Suprapubic skin (tissue), 4 donors: Measurements from ENCODE around the gene RAP2B.

Source experiments
- EP300 ChIP-seq: sonication (generic); formaldehyde crosslinking; IDR thresholded peaks from one replicate; pipeline ENCODE4 v1.6.1; 2017; ENCODE audit warnings: antibody characterized with exemption
- POLR2AphosphoS5 ChIP-seq, 3 donors: sonication (generic); formaldehyde crosslinking; IDR thresholded peaks; one replicate each; pipeline ENCODE4 v1.6.1; 2017; ENCODE audit warnings: antibody characterized with exemption in 3 of 3
- TF ChIP-seq, protein P1 (sequence below), 2 donors: fragments of 200-600 bp in 1 of 2; fragments of 450-650 bp in 1 of 2; sonication (generic) in 1 of 2; IDR thresholded peaks; one replicate each; pipeline ENCODE4 v1.5.1; 2016 to 2019; ENCODE audit warnings: antibody characterized with exemption in 2 of 2, mild to moderate bottlenecking in 1 of 2, moderate library complexity in 1 of 2

DNA sequence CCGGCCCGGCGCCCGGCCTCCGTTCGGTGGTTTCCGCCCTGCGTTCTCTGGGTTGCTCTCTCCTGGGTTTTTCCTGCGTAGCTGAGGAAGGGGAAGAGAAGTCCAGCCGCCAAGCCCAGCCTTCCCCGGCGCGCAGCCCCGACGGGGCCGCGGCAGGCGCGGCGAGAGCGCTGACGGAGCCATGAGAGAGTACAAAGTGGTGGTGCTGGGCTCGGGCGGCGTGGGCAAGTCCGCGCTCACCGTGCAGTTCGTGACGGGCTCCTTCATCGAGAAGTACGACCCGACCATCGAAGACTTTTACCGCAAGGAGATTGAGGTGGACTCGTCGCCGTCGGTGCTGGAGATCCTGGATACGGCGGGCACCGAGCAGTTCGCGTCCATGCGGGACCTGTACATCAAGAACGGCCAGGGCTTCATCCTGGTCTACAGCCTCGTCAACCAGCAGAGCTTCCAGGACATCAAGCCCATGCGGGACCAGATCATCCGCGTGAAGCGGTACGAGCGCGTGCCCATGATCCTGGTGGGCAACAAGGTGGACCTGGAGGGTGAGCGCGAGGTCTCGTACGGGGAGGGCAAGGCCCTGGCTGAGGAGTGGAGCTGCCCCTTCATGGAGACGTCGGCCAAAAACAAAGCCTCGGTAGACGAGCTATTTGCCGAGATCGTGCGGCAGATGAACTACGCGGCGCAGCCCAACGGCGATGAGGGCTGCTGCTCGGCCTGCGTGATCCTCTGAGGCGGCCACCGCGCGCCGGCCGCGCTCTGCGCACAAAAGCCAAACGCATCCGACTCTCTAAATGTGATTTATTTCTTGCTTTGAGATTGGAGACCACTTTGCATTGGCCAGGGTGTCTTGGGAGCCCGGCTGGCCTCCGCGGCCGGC is 727 bp downstream of the RAP2B start:
- TF ChIP-seq, protein P1, sequence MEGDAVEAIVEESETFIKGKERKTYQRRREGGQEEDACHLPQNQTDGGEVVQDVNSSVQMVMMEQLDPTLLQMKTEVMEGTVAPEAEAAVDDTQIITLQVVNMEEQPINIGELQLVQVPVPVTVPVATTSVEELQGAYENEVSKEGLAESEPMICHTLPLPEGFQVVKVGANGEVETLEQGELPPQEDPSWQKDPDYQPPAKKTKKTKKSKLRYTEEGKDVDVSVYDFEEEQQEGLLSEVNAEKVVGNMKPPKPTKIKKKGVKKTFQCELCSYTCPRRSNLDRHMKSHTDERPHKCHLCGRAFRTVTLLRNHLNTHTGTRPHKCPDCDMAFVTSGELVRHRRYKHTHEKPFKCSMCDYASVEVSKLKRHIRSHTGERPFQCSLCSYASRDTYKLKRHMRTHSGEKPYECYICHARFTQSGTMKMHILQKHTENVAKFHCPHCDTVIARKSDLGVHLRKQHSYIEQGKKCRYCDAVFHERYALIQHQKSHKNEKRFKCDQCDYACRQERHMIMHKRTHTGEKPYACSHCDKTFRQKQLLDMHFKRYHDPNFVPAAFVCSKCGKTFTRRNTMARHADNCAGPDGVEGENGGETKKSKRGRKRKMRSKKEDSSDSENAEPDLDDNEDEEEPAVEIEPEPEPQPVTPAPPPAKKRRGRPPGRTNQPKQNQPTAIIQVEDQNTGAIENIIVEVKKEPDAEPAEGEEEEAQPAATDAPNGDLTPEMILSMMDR (IDR thresholded peaks at IDR 0.05), result no peak
- TF ChIP-seq EP300 (no peak), POLR2AphosphoS5 (IDR thresholded peaks at IDR 0.05) (no peak)
